Bronchial epithelial cell (primary cell): ENCODE data around the gene WWP2. TPM values are rescaled to one million over a fixed set of nuclear protein-coding genes. Genes with fewer than 3 reads are reported as not detected.

Experiments used
- DNase-seq: peaks from one replicate; pipeline ENCODE4 v3.0.0-alpha.2; 2010; ENCODE audit warnings: low read depth
- FAIRE-seq: peaks from 2 replicates; lab custom pipeline; 2011; peaks lifted over from hg19 to GRCh38; lab: Jason Lieb, UNC
- H3K27me3 ChIP-seq: 2 replicates; pipeline ENCODE4 v1.5.1; 2011; ENCODE audit warnings: low read length; ENCODE audit not compliant: control insufficient read depth, insufficient read depth
- H3K36me3 ChIP-seq: 2 replicates; pipeline ENCODE4 v1.5.1; 2011; ENCODE audit warnings: low read length; ENCODE audit not compliant: control insufficient read depth, insufficient read depth
- H3K4me3 ChIP-seq: 2 replicates; pipeline ENCODE4 v1.5.1; 2011; ENCODE audit warnings: mild to moderate bottlenecking, low read depth, low read length, control low read depth
- total RNA-seq: library from RNA; depleted of rRNA; stranded (reverse); fragments of >200 nt; gene quantifications from 2 replicates; pipeline ENCODE4 v1.2.1, GENCODE V29; 2014
- TF ChIP-seq, protein P1 (sequence below): IDR thresholded peaks from 2 replicates; pipeline ENCODE4 v1.5.1; 2011; ENCODE audit warnings: mild to moderate bottlenecking, moderate library complexity, low read length, control low read depth, inconsistent platforms; ENCODE audit not compliant: insufficient read depth, severe bottlenecking

The WWP2 gene
- total RNA-seq, 1 donor from 2014 or later, result 15.0 TPM

DNA sequence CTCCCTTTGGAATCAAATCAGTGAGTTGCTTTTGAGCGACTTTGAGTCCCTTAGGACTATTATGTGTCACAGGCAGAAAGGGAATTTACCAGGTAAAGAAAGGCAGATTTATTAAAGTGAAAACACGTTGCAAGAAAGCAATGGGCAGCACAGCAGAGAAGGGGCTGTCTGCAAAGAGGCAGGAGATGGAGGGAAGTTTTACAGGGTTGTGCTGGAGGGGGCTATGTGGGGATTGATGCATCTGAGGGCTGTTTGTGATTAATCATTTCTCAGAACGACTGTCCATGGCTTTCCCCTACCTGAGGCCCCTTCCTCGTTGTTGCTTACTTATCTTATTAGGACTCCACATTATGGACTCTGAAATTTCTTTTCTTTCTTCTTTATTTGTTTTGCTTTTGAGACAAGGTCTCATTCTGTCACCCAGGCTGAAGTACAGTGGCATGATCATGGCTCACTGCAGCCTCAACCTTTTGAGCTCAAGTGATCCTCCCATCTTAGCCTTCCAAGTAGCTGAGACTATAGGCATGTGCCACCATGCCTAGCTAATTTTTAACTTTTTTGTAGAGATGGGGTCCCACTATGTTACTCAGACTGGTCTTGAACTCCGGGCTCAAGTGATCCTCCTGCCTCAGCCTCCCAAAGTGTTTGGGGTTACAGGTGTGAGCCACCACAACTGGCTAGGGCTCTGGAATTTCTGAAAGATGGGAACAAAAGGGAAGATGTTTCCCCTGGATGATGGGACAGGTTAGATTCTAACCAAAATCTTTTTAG, 5.5 kb downstream of the WWP2 start:
- FAIRE-seq, result no peak
- TF ChIP-seq, protein P1, sequence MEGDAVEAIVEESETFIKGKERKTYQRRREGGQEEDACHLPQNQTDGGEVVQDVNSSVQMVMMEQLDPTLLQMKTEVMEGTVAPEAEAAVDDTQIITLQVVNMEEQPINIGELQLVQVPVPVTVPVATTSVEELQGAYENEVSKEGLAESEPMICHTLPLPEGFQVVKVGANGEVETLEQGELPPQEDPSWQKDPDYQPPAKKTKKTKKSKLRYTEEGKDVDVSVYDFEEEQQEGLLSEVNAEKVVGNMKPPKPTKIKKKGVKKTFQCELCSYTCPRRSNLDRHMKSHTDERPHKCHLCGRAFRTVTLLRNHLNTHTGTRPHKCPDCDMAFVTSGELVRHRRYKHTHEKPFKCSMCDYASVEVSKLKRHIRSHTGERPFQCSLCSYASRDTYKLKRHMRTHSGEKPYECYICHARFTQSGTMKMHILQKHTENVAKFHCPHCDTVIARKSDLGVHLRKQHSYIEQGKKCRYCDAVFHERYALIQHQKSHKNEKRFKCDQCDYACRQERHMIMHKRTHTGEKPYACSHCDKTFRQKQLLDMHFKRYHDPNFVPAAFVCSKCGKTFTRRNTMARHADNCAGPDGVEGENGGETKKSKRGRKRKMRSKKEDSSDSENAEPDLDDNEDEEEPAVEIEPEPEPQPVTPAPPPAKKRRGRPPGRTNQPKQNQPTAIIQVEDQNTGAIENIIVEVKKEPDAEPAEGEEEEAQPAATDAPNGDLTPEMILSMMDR, result no peak
- DNase-seq, result no peak
- no peaks in the 10 kb centered on the region for H3K27me3 ChIP-seq
- H3K36me3 ChIP-seq, result peaks cover 4% of the 10 kb centered on the region
- no peak overlapping the region for H3K4me3 ChIP-seq

DNA sequence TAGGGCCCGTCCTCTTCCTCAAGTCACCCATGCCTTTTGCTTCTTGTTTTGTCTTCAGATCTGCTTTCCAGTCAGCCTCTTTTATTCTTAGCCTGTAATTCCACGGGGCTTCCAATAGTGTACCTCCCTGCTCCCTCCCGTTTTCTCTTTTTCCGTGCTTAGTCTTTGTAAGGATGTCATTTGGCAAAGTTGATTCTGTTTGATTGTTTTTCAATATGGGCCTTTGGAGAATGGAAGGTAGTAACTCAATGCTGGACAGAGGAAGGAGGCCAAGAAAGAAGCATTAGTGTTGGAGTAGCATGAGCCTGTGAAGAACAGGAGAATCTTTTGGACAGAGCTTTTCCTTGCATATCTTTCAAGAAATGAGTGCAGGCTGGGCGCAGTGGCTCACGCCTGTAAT, 6.5 kb downstream of the WWP2 start:
- TF ChIP-seq, protein P1, result no peak
- FAIRE-seq, result no peak
- no peak for DNase-seq
- no peak overlapping the region for H3K4me3 ChIP-seq
- no peaks in the 10 kb centered on the region for H3K27me3 ChIP-seq
- H3K36me3 ChIP-seq, result peaks cover 4% of the 10 kb centered on the region

DNA sequence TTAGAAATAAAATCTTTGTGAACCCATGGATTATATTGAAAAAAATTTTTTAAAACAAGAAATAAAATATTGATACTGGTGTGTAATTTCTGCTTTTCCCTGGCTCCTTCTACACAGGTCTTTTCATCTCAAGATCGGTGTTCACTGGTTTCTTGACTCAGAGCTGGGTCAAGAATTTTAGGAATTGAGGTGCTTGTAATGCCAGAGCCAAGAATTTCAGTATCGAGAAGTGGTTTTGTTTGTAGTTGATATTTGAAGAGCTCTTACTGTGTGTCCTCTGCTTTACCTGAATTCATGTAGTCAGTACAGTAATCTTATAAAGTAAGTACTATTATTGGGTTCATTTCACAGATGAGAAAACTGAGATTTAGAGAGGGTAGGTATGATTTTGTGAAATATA, 7.3 kb downstream of the WWP2 start:
- no peak for FAIRE-seq
- Histone ChIP-seq H3K4me3 (no peak overlapping the region), H3K36me3 (peaks cover 4% of the 10 kb centered on the region), H3K27me3 (no peaks in the 10 kb centered on the region)
- DNase-seq, result no peak
- TF ChIP-seq, protein P1, result no peak

DNA sequence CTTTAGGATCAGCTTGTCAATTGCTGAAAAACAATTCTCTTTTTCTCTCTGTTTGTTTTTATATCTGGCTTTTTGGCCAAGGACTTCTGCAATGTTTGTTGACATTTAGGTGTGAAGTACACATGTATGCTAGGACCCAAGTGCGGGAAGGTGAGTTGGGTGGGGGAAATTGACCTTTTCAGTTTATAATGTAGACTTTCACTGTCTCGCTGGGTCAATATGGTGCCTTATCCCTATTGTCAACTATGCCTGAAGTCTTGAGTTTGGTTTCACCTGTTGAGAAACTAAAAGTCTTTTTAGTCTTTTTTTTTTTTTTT, 9.5 kb downstream of the WWP2 start:
- FAIRE-seq (no peak), DNase-seq (no peak)
- TF ChIP-seq, protein P1, result no peak
- Histone ChIP-seq H3K4me3 (no peak overlapping the region), H3K36me3 (peaks cover 1% of the 10 kb centered on the region), H3K27me3 (no peaks in the 10 kb centered on the region)

DNA sequence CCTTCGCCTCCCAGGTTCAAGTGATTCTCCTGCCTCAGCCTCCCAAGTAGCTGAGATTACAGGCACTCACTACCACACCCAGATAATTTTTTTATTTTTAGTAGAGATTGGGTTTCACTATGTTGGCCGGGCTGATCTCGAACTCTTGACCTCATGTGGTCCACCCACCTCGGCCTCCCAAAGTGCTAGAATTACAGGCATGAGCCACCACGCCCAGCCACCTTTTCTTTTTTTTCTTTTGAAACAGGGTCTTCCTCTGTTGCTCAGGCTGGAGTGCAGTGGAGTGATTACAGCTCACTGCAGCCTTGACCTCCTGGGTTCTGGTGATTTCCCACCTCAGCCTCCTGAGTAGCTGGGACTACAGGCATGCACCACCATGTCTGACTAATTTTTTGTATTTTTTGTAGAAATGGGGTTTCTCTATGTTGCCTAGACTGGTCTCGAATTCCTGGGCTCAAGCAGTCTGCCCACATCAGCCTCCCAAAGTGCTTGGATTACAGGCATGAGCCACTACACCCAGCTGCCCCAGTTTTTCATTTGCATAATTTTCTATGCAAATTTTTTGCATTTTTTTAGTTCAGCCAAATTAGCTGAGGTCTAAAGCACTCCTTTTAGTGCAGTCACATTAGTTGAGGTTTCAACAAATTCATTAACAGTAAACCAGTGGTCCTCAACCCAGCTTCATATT, 11.3 kb downstream of the WWP2 start:
- DNase-seq (no peak), FAIRE-seq (no peak)
- TF ChIP-seq, protein P1, result no peak
- Histone ChIP-seq H3K36me3 (peaks cover 1% of the 10 kb centered on the region), H3K4me3 (no peak overlapping the region), H3K27me3 (no peaks in the 10 kb centered on the region)
